Embryonic facial prominence (tissue), 1 donor: ENCODE results near the gene MIGA2.
A peak's percentile ranks its signal among the peaks of the same experiment; 100 is the strongest.
"Not testable (repeated sequence)": the region's sequence is repeated elsewhere in the genome, so short reads cannot be mapped to it uniquely, and the experiment has no call there.

Experiments used
- DNase-seq: peaks from one replicate; pipeline ENCODE4 v3.0.0-alpha.2; 2016; ENCODE audit errors: extremely low spot score

Gene MIGA2

DNA sequence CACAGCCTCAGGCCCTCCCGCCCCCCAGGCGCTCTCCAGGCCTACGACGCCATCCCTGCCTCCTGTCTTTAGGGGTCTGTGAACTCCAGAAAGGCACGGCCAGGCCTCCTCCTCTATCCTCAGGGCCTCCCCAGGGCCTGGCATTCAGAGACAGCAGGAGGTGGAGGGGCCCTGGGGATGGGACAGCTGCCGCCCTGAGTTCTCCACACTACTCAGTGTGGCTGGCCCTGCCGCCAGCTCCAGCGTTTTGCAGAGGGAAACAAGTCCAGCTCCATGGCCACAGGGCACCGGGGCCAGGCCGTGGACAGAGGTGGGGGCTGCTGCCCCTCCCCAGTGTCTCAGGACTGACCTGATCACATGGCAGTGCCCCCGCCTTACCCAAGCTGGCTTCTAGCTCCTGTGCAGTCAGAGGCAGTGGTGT is 24.7 kb upstream of the MIGA2 start:
- DNase-seq, result no peak

DNA sequence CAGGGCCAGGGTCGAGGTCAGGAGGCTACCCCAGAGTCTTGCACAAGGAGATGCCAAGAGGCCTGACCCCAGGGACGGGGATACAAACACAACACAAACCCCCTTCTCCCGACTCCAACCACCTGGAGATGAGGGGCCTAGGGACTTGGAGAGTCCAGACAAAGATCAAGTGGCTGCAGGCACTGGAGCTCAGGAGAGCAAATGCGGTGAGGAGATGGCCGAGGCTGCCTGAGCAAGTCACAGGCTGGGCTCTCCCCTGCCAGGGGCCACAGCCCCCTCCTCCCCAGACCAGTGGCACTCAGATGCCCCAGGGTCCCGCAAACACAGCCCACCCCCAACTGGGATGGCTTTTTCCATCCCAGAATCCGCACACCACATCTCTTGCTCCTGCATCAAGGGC is 24.1 kb upstream of the MIGA2 start:
- DNase-seq, result no peak

- DNase-seq, result no peak
Measured at GRCh38 chr9:129012893-129013448, 23.5 kb upstream of the MIGA2 start.

DNA sequence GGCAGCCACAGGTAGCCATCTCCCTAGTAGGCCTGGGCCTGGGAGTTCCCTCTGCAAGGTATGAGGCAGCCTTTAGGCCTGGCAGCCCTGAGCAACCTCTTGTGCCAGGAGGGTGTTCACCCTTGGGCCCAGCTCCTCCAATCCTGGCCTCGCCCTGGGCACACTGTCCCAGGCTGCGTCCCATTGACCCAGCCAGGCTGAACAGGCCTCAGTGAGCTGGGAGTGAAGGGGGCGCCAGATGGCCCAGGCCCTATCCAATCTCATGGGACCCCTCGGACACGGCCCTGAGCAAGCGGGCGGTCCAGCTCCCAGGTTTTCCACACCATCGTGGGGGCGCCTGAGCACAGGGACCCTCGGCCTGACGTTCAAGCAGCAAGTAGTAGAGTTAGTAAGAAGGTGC is 22.8 kb upstream of the MIGA2 start:
- DNase-seq, result no peak

- DNase-seq, result no peak
Measured at GRCh38 chr9:129014124-129014523, 22.3 kb upstream of the MIGA2 start.

- no peak for DNase-seq
Measured at GRCh38 chr9:129014608-129015007, 21.8 kb upstream of the MIGA2 start.

GRCh38 chr9:129021091-129021490 is 15.3 kb upstream of the MIGA2 start:
- DNase-seq, result no peak

GRCh38 chr9:129022037-129022436 is 14.4 kb upstream of the MIGA2 start:
- DNase-seq, result no peak

DNA sequence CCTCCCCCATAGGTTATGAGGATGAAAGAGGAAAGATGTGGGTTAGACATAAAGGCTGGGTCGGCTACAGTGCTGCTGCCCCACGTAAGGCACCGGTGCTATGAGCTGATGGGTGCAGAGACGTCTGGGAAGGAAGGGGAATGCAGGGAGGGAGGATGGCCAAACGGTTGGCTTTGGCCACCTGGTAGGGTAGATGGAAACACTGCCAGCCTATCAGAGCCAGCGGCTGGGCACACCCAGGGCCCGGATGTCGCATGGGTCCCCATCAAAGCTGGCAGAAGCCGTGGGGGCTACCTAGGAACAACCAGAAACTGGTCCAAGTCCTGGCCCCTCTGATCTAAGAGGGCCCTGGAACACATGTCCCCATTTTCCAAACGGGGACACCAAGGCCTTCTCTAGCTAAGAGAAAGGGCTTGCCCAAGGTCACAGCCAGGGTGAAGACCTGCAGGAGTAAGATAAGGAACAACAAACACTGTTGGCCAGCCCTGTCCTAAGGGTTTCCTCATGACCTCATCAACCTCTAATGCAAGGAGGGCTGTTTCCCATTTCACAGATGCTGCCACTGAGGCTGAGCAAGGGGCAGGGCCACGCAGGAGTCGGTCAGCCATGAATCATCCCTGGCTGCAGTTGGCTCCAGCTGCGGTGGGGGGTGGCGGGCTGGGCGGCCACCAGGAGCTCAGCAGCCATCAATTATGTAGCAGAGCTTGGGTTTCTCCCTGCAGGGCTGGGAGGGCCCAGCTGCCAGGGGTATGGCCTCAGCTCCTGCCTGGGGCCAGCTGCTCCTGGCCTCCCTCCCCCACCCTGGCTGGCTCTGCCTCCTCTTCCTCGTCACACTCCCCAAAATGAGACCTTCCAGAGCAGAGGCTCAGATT is 13.2 kb upstream of the MIGA2 start:
- DNase-seq, result no peak

- DNase-seq, result no peak
Measured at GRCh38 chr9:129023908-129024233, 12.6 kb upstream of the MIGA2 start.

GRCh38 chr9:129026442-129027223 is 9.8 kb upstream of the MIGA2 start:
- peak; percentile 36 for DNase-seq

DNA sequence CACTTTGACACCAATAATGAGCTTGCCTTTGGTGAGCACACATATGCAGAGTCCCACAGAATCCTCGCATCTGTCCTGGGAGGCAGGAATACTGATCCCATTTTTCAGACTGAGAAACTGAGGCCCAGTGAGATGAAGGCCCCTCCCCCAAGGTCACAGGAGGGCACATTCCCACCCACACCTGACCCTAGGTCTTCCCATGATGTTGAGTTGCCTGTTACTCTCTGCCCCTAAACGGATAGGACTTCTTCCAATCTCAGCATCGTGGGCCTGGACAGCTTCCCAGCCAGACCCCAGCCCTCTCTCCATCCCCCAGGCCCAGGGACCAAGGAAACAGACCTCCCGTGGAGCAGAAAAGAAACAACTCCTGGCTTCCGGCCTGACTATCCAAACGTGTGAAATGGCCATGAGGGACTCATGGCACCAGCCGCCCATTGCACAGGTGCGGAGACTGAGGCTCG is 9.2 kb upstream of the MIGA2 start:
- DNase-seq, result no peak

DNA sequence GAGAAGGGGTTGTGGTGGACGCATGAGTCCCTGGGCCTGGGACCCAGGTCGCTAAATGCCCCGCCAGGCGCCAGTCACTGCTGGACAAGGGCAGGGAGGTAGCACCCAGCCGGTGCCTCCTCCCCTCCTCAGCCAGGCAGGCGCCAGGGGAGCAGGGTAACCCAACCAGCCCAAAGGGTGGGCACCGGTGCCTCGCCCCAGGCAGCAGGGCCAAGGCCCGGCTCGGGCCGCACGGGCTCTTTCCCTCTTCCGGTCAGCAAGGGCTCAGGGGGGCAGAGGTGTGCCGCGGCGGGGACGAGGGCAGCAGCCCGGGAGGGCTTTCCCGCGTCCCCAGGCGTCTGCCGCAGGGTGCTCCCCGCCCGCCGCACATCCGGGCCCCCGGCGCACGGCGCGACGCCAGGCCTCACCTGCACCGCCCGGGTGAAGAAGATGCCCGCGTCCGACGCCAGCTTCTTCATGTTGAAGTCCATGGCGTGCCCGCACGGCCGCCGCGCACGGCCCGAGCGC is 8.7 kb upstream of the MIGA2 start:
- DNase-seq, result no peak

- DNase-seq, result peak; percentile 88
Measured at GRCh38 chr9:129028192-129028966, 8.0 kb upstream of the MIGA2 start, which contains the start of gene SH3GLB2. Gene SH3GLB2 (minus strand): TSS chr9:129028331. CDS start chr9:129028154, 177 bp downstream.

- DNase-seq, result no peak
Measured at GRCh38 chr9:129030191-129030590, 6.2 kb upstream of the MIGA2 start.

- no peak for DNase-seq
Measured at GRCh38 chr9:129031514-129031913, 4.9 kb upstream of the MIGA2 start.

GRCh38 chr9:129032541-129033159 is 3.8 kb upstream of the MIGA2 start:
- DNase-seq, result no peak

GRCh38 chr9:129033216-129033615 is 3.2 kb upstream of the MIGA2 start:
- DNase-seq, result no peak

GRCh38 chr9:129035838-129036237 is 588 bp upstream of the MIGA2 start:
- DNase-seq, result not testable (repeated sequence)

- no peak for DNase-seq
Measured at GRCh38 chr9:129036923-129037766, 719 bp downstream of the MIGA2 start.
